Skeletal muscle satellite cell (primary cell): ENCODE results near the gene RABGGTA.

ENCODE experiments used
- H3K27me3 ChIP-seq: 2 replicates; pipeline ENCODE4 v1.7.0; 2013; ENCODE audit warnings: low read length; ENCODE audit not compliant: control insufficient read depth, insufficient read depth
- H3K36me3 ChIP-seq: 2 replicates; pipeline ENCODE4 v1.7.0; 2013; ENCODE audit warnings: mild to moderate bottlenecking, control low read depth, low read length; ENCODE audit not compliant: insufficient read depth
- H3K4me1 ChIP-seq: 2 replicates; pipeline ENCODE4 v1.7.0; 2013; ENCODE audit warnings: low read length; ENCODE audit not compliant: control insufficient read depth, insufficient read depth
- H3K4me2 ChIP-seq: 2 replicates; pipeline ENCODE4 v1.7.0; 2013; ENCODE audit warnings: mild to moderate bottlenecking, low read length
- H3K4me3 ChIP-seq: 2 replicates; pipeline ENCODE4 v1.7.0; 2013; ENCODE audit warnings: low read length
- H3K9ac ChIP-seq: 2 replicates; pipeline ENCODE4 v1.7.0; 2013; ENCODE audit warnings: mild to moderate bottlenecking, low read depth, low read length, moderate library complexity
- H3K9me3 ChIP-seq: replicated peaks from 2 replicates; pipeline ENCODE4 v1.7.0; 2013; ENCODE audit warnings: mild to moderate bottlenecking, control low read depth, low read length

The RABGGTA gene

GRCh38 chr14:24262821-24263733 is 8.3 kb downstream of the RABGGTA start, which contains the start of gene TGM1:
Gene TGM1, minus strand, starts transcription at chr14:24263177. Its CDS starts 825 bp downstream, at chr14:24262352.
- Histone ChIP-seq H3K9ac (no peak within 1 kb of the TSS), H3K4me2 (no peak within 1 kb of the TSS), H3K9me3 (no peaks in the 10 kb centered on the region), H3K4me3 (no peak within 1 kb of the TSS), H3K36me3 (peaks cover 22% of the 10 kb centered on the region), H3K4me1 (peaks cover 8% of the 10 kb centered on the region), H3K27me3 (no peaks in the 10 kb centered on the region)

- H3K4me3 ChIP-seq, result no peak overlapping the region
- H3K4me2 ChIP-seq, result no peak overlapping the region
- no peak overlapping the region for H3K9ac ChIP-seq
- no peaks in the 10 kb centered on the region for H3K27me3 ChIP-seq
- no peaks in the 10 kb centered on the region for H3K9me3 ChIP-seq
- H3K36me3 ChIP-seq, result peaks cover 14% of the 10 kb centered on the region
- H3K4me1 ChIP-seq, result peaks cover 8% of the 10 kb centered on the region
Measured at GRCh38 chr14:24261969-24262327, 9.4 kb downstream of the RABGGTA start.

DNA sequence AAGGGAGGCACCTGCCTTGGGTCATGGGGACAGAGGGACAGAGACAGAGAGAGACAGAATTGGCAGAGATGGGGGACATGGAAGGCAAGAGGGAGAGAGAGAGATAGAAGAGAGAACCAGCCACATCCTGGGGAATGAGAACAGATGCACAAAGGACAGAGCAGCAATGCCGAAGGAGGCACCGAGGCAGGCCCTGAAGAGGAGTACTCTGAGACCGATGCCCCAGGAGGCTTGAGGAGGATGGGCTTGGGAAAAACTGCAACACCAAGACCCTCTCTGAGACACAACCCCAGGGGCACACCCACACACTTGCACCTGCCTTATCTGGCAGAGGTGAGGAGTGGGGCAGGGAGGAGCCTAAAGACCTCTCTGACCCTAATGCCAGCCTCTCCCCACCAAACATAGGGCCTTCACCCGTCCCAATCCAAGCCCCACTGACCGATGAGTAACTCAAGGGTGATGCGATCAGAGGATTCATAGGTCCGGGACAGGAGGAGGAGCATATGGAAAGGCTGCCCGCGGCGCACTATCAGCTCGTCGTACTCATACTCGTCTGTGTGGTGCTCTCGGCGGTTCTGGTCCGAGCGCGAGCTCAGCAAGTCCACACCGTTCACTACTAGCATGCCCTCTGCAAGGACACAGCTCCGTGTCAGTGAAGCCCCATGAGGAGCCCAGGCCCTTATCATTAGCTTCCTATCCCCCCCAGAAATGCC is 10.0 kb downstream of the RABGGTA start:
- no peak overlapping the region for H3K4me2 ChIP-seq
- no peak overlapping the region for H3K9ac ChIP-seq
- H3K36me3 ChIP-seq, result peaks cover 12% of the 10 kb centered on the region
- no peaks in the 10 kb centered on the region for H3K27me3 ChIP-seq
- H3K4me1 ChIP-seq, result peaks cover 8% of the 10 kb centered on the region
- H3K9me3 ChIP-seq, result no peaks in the 10 kb centered on the region
- H3K4me3 ChIP-seq, result no peak overlapping the region

DNA sequence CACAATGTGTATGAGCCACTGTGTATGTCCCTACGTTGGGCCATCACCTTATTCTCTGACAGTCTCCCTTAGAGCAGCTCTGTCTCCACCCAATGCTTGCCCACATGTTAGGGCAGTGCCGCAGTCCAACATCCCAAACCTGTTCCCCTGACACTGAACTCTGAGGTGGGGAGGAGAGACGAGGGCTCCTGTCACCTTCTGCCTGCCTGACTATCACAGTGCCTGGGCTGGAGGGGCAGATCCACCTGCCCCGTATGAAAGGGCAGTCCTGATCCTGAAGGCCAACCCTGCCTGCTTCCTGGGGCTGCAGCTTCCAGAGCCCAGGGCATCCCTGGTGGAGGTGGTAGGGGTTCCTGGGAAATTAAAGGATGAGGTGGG is 10.6 kb downstream of the RABGGTA start:
- Histone ChIP-seq H3K4me1 (peaks cover 8% of the 10 kb centered on the region), H3K36me3 (peaks cover 6% of the 10 kb centered on the region), H3K9me3 (no peaks in the 10 kb centered on the region), H3K4me3 (no peak overlapping the region), H3K27me3 (no peaks in the 10 kb centered on the region), H3K4me2 (no peak overlapping the region), H3K9ac (no peak overlapping the region)

GRCh38 chr14:24260026-24260779 is 11.2 kb downstream of the RABGGTA start:
- H3K4me2 ChIP-seq, result no peak overlapping the region
- H3K4me1 ChIP-seq, result peaks cover 8% of the 10 kb centered on the region
- no peaks in the 10 kb centered on the region for H3K27me3 ChIP-seq
- no peaks in the 10 kb centered on the region for H3K9me3 ChIP-seq
- no peak overlapping the region for H3K9ac ChIP-seq
- peaks cover 2% of the 10 kb centered on the region for H3K36me3 ChIP-seq
- H3K4me3 ChIP-seq, result no peak overlapping the region

DNA sequence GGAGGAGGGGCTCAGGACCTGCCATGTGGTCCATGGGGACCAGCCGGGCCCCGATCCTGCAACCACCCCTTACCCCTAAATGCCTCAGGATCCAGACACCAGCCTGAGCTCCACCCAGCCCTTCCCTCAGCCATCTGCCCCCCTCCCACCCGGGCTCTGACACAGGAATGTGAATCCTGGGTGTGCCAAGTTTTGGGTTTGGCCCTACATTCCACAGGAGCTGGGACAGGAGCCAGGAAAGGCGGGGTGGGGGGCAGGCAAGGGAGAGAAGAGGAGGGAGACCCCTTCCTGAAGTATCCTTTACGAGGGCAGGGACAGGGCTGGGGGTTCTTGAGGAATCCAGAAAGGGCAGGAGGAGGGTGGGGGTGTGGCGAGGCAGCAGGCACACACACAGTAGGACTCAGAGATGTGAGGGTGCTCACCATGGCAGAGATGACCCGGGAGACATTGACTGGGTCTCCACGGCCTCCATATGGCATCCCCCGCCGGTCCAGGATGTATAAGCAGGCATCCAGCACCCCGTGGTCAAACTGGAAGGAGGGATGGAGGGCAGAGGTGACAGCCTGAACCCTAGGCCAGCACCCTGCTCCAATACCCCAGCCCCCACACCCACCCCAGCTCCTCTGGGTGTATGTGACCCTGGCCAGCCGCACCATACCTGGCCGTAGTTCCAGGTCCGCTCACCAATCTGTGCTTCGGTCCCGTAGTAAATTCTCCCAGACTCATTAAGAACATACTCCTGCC is 11.9 kb downstream of the RABGGTA start:
- Histone ChIP-seq H3K4me1 (peaks cover 8% of the 10 kb centered on the region), H3K4me3 (no peak overlapping the region), H3K36me3 (no peaks in the 10 kb centered on the region), H3K9ac (no peak overlapping the region), H3K4me2 (no peak overlapping the region), H3K9me3 (no peaks in the 10 kb centered on the region), H3K27me3 (no peaks in the 10 kb centered on the region)

DNA sequence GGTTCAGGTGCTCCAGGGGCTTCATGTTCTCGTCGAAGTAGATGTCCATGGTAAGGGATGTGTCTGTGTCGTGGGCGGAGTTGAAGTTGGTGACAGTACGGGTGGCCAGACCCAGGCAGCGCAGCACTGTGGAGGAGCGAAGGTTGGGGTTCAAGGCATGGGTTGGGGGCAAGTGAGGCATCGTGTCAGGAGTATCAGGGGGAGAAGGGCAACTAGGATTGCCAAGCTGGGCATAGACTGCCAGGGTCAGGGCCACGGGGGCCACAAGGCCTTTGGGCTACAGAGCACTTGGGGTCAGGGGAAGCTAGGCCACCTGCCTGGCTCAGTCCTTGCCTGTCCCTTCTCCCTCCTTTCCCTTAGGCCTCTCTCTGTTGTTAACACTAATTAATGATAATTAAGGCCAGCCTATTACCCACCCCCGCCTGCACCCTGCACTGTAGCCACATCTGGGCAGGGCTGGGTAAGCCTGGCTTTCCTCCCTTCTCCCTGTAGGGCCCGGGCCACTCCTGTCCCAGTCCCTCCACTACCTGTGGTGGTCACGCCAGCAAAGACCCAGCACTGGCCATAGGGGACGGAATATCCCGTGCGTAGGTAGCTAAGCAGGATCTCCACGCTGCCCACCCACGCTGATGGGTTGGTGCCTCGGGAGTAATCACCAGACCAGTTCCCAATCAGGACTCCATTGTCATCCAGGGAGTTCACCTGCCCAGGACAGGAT is 12.7 kb downstream of the RABGGTA start:
- Histone ChIP-seq H3K4me3 (no peak overlapping the region), H3K9ac (no peak overlapping the region), H3K36me3 (no peaks in the 10 kb centered on the region)

GRCh38 chr14:24258119-24258518 is 13.3 kb downstream of the RABGGTA start:
- no peak overlapping the region for H3K9ac ChIP-seq
- no peaks in the 10 kb centered on the region for H3K9me3 ChIP-seq
- H3K27me3 ChIP-seq, result no peaks in the 10 kb centered on the region
- no peaks in the 10 kb centered on the region for H3K36me3 ChIP-seq
- peaks cover 8% of the 10 kb centered on the region for H3K4me1 ChIP-seq
- H3K4me3 ChIP-seq, result no peak overlapping the region
- H3K4me2 ChIP-seq, result no peak overlapping the region

More for the DNA sequence above, 12.7 kb downstream of the RABGGTA start:
- Histone ChIP-seq H3K4me1 (peaks cover 8% of the 10 kb centered on the region), H3K4me2 (no peak overlapping the region), H3K27me3 (no peaks in the 10 kb centered on the region), H3K9me3 (no peaks in the 10 kb centered on the region)

DNA sequence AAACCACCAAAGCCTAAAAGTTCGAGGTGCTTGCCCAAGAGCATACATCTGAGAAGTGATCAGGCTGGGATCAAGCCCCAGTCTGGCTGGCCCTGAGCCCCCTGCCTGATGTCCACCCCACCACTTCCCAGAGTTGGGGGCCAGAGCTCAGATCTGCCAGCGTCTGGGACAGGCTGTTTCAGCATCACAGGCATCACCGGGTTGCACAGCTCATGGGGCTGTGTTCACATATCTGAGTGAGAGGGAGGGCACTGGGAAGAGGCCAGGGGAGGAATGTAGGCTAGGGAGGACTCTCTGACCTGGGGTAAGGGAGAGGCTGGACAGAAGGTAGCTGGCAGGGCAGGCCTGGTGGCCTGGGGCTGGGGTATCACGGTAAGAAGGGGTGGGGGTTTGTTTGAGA is 14.4 kb downstream of the RABGGTA start:
- H3K27me3 ChIP-seq, result no peaks in the 10 kb centered on the region
- H3K4me3 ChIP-seq, result no peak overlapping the region
- H3K4me2 ChIP-seq, result no peak overlapping the region
- H3K4me1 ChIP-seq, result peaks cover 8% of the 10 kb centered on the region
- no peaks in the 10 kb centered on the region for H3K36me3 ChIP-seq
- H3K9me3 ChIP-seq, result no peaks in the 10 kb centered on the region
- no peak overlapping the region for H3K9ac ChIP-seq

DNA sequence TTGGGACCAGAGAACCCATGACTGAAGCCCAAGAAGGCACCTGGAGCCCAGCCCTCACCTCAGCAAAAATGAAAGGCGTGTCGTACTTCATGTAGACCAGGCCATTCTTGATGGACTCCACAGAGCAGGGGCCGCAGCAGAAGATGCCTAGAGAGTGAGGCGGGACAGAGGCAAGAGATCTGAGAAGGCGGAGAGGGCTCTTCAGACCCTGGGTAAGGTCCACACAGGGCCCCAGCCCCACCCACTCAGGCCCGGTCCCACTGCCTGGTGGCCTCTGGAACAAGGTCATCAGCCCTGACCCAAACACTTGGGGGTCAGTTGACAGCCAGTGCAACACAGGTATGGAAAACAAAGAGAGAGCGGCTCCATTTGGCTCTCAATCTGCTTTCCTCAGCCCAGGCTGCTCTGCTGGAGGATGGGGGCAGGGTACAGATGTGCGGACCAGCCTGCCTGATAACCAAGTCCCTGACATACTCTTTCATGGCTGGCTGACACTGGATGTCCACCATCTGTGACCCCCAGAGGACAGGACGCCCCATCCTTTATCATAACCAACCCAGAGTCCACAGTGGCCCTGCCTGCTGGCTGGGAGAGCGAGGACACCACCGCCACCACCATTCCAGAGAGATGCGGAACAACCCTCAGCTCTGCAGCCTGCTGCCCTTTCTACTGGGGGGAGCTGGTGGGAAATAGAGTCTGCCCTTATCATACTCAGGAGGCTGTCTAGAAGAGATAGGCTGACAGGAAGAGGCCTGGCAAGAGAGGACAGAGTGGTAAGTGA is 15.3 kb downstream of the RABGGTA start:
- H3K4me3 ChIP-seq, result no peak overlapping the region
- H3K36me3 ChIP-seq, result no peaks in the 10 kb centered on the region

More for the DNA sequence above, 15.3 kb downstream of the RABGGTA start:
- Histone ChIP-seq H3K9ac (no peak overlapping the region), H3K27me3 (no peaks in the 10 kb centered on the region), H3K4me2 (no peak overlapping the region), H3K9me3 (no peaks in the 10 kb centered on the region), H3K4me1 (peaks cover 8% of the 10 kb centered on the region)
